NCI-H2227 (cell line): ENCODE measurements around the gene MORC4.

Source experiments
- DNase-seq: peaks from one replicate; lab custom pipeline; 2025; ENCODE audit not compliant: unreplicated experiment; lab: John Stamatoyannopoulos, UW

The MORC4 gene

GRCh38 chrX:106912864-106913263 is 87.1 kb downstream of the MORC4 start:
- DNase-seq, result no peak

GRCh38 chrX:106906361-106906760 is 93.7 kb downstream of the MORC4 start:
- DNase-seq, result no peak

- DNase-seq, result no peak
These were observed 94.8 kb downstream of the MORC4 start for GRCh38 chrX:106905064-106905708.

- DNase-seq, result no peak
These were observed 96.0 kb downstream of the MORC4 start for GRCh38 chrX:106903856-106904528.

- no peak for DNase-seq
These were observed 96.7 kb downstream of the MORC4 start, which contains the start of gene RIPPLY1 for GRCh38 chrX:106903291-106903824. Gene RIPPLY1 (minus strand): TSS chrX:106903341. CDS start chrX:106903287, 54 bp downstream.

- DNase-seq, result no peak
These were observed 97.3 kb downstream of the MORC4 start for GRCh38 chrX:106902684-106903083.

GRCh38 chrX:106901781-106902219 is 98.2 kb downstream of the MORC4 start:
- DNase-seq, result no peak

GRCh38 chrX:106901341-106901740 is 98.7 kb downstream of the MORC4 start:
- no peak for DNase-seq

GRCh38 chrX:106899841-106900240 is 100.2 kb downstream of the MORC4 start:
- no peak for DNase-seq

GRCh38 chrX:106899276-106899675 is 100.7 kb downstream of the MORC4 start:
- no peak for DNase-seq

GRCh38 chrX:106898462-106898861 is 101.5 kb downstream of the MORC4 start:
- DNase-seq, result no peak

GRCh38 chrX:106897259-106897658 is 102.8 kb downstream of the MORC4 start:
- no peak for DNase-seq

- DNase-seq, result no peak
These were observed 105.0 kb downstream of the MORC4 start for GRCh38 chrX:106894978-106895452.

GRCh38 chrX:106894392-106894909 is 105.6 kb downstream of the MORC4 start:
- DNase-seq, result peak; percentile 82

GRCh38 chrX:106891762-106892460 is 108.1 kb downstream of the MORC4 start:
- peak; percentile 38 for DNase-seq
